ENCODE results near the gene MCRIP2. TPM values are rescaled to one million over a fixed set of nuclear protein-coding genes. Genes with fewer than 3 reads are reported as not detected.

MCRIP2 gene
- total RNA-seq, 4 donors from 2014 or later = 17.3 to 35.6 (median 28.1) TPM

DNA sequence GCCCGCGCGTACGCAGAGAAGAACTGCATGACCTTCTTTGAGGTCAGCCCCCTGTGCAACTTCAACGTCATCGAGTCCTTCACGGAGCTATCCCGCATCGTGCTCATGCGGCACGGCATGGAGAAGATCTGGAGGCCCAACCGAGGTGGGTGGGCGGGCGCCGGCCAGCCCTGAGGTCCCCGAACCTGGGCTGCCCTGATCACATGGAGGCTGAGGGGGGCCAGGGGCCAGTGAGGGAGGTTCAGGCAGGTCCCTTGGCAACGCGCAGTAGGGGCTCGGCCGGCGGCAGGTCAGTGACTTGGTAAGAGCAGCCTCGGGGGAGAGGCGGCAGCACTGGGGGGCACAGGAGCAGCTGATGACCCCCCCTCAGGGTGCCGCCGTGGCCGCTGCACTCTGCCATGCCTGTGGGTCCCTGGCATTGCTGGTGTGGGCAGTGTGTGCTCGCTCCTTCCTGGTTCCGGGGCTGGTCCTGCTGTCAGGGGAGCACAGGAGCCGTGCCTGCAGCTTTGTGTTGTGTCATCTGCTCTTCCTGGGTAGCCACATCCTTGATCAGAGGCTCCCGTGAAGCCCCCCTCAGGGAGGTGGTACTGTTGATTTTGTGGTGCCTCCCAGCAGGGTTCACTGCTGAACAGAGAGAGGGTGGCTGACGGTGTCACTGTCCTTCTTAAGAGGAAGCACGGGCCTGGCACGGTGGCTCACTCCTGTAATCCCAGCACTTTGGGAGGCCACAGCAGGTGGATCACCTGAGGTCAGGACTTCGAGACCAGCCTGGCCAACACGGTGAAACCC, 15.5 kb upstream of the MCRIP2 start:
- intact Hi-C loops (cut with DNase I) = no loop called here
- DNase-seq = no peak
- peaks cover 26 to 58% (median 26%) of the 10 kb centered on the region in 3 donors for H3K4me1 ChIP-seq

DNA sequence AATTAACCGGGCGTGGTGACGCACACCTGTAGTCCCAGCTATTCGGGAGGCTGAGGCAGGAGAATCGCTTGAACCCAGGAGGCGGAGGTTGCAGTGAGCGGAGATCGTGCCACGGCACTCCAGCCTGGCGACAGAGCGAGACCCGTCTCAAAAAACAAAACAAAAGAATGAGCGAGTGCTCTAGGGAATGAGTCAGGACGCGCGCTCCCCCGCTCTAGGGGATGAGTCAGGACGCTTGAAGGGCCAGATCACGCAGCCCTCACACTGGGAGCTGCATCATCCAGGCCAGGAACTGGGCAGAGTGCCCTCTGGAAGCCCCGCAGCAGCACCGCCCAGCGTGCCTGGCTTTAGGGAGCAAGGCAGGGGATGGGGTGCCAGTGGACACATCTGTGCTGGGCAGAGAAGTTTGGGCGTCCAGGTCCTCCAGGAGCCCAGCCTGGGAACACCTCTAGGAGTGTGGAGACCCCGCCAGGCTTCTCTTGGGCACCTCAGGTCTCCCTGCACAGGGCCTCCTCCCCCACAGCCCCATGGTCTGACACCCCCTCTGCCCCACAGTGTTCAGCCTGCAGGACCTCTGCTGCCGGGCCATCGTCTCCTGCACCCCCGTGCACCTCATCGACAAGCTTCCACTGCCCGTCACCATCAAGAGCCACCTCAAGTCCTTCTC, 14.7 kb upstream of the MCRIP2 start:
- intact Hi-C loops (cut with DNase I) = no loop called here
- peak overlapping the region in 2 of 4 donors; percentile 28 to 44 for H3K27ac ChIP-seq
- no peaks in the 10 kb centered on the region for H3K9me3 ChIP-seq
- TF ChIP-seq POLR2A (IDR thresholded peaks at IDR 0.05) = no peak
- TF ChIP-seq, protein P1, sequence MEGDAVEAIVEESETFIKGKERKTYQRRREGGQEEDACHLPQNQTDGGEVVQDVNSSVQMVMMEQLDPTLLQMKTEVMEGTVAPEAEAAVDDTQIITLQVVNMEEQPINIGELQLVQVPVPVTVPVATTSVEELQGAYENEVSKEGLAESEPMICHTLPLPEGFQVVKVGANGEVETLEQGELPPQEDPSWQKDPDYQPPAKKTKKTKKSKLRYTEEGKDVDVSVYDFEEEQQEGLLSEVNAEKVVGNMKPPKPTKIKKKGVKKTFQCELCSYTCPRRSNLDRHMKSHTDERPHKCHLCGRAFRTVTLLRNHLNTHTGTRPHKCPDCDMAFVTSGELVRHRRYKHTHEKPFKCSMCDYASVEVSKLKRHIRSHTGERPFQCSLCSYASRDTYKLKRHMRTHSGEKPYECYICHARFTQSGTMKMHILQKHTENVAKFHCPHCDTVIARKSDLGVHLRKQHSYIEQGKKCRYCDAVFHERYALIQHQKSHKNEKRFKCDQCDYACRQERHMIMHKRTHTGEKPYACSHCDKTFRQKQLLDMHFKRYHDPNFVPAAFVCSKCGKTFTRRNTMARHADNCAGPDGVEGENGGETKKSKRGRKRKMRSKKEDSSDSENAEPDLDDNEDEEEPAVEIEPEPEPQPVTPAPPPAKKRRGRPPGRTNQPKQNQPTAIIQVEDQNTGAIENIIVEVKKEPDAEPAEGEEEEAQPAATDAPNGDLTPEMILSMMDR (IDR thresholded peaks at IDR 0.05) = no peak
- H3K4me3 ChIP-seq = no peak overlapping the region
- H3K27me3 ChIP-seq = no peaks in the 10 kb centered on the region
- peaks cover 6 to 46% (median 9%) of the 10 kb centered on the region in 3 donors for H3K36me3 ChIP-seq
- no peak for DNase-seq
- peaks cover 20 to 55% (median 29%) of the 10 kb centered on the region in 3 donors for H3K4me1 ChIP-seq
- 55 to 84% methylated on average over 21 to 22 of the region's 29 CpGs for WGBS, 2 donors

More for the DNA sequence above, 15.5 kb upstream of the MCRIP2 start:
- WGBS, 2 donors = 78 to 94% methylated on average over 3 to 20 of the region's 35 CpGs
- H3K27ac ChIP-seq = peak overlapping the region in 2 of 4 donors; percentile 28 to 44
- peaks cover 6 to 47% (median 9%) of the 10 kb centered on the region in 3 donors for H3K36me3 ChIP-seq
- no peak overlapping the region for H3K4me3 ChIP-seq
- no peaks in the 10 kb centered on the region for H3K9me3 ChIP-seq
- no peak for TF ChIP-seq POLR2A (IDR thresholded peaks at IDR 0.05)
- TF ChIP-seq, protein P1 (IDR thresholded peaks at IDR 0.05) = no peak
- H3K27me3 ChIP-seq = no peaks in the 10 kb centered on the region

DNA sequence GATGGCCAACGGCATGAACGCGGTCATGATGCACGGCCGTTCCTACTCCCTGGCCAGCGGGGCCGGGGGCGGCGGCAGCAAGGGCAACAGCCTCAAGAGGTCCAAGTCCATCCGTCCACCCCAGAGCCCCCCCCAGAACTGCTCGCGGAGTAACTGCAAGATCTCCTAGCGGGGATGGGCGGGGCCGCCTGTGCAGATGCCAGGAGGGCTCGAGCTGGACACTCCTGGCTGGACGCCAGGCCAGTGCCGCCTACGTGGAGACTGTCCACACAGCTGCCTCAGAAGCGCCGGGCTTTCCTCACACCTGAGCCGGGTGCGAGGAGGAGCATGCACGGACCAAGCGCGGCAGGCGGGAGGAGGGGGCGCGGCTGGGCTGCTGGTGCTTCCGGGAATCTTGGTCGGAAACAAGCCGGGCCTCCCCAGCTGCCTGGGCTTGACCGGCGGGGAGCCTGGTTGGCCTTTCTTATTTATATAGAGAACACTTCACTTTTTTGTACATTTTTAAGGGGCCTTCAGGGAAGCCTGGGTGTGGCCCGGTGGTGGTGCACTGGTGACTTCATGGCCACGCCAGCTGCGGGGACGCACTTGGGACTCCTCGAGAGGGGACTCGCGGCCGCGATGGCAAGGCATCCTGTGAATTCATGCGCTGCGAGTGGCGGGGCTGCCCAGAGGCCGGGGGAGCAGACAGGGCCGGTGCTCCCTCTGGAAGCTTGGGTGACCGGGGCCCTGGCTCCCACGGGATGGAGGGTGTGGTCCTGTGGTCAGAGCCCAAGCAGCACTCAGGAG, 14.0 kb upstream of the MCRIP2 start:
- H3K4me1 ChIP-seq = peaks cover 20 to 47% (median 29%) of the 10 kb centered on the region in 3 donors
- H3K36me3 ChIP-seq = peaks cover 6 to 51% (median 9%) of the 10 kb centered on the region in 3 donors
- H3K27me3 ChIP-seq = no peaks in the 10 kb centered on the region
- no peaks in the 10 kb centered on the region for H3K9me3 ChIP-seq
- H3K4me3 ChIP-seq = no peak overlapping the region
- intact Hi-C loops (cut with DNase I) = no loop called here
- H3K27ac ChIP-seq = no peak overlapping the region
- no peak for DNase-seq
- WGBS, 2 donors = no CpG with 5 or more reads among the region's 50 CpGs
- TF ChIP-seq, protein P1 (IDR thresholded peaks at IDR 0.05) = no peak
- TF ChIP-seq POLR2A (IDR thresholded peaks at IDR 0.05) = no peak

- intact Hi-C loops (cut with DNase I) = no loop called here
- no peaks in the 10 kb centered on the region for H3K27me3 ChIP-seq
- DNase-seq = no peak
- no peak overlapping the region for H3K27ac ChIP-seq
- 82 to 87% methylated on average over 5 to 26 of the region's 33 CpGs for whole genome bisulfite sequencing, 2 donors
- H3K9me3 ChIP-seq = no peaks in the 10 kb centered on the region
- peaks cover 20 to 41% (median 29%) of the 10 kb centered on the region in 3 donors for H3K4me1 ChIP-seq
- H3K36me3 ChIP-seq = peaks cover 7 to 59% (median 9%) of the 10 kb centered on the region in 3 donors
- no peak for TF ChIP-seq POLR2A (IDR thresholded peaks at IDR 0.05)
- TF ChIP-seq, protein P1 (IDR thresholded peaks at IDR 0.05) = no peak
- no peak overlapping the region for H3K4me3 ChIP-seq
These were observed 13.1 kb upstream of the MCRIP2 start for GRCh38 chr16:628321-629061.

Measured in esophagus squamous epithelium (tissue), 5 donors.